Measurements from ENCODE around the gene LAP3.

DNA sequence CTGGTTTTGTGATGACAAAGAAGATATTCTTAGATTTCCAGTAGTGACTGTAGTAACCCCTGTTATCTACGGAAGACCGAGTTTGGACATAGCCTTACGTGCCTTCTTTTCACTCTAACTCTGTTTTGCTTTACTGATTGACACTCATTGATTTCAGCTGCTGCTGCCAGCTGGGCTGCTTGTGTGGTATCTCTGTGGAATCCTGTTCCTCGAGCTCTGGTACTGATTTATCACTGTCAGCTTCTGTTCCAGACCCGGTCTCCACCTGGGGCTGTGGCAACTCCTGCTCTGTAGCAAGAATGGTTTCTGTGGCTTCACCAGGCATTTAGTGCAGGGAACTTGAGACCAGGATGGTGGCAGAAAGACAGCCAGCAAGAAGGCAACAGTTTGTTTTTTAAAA, 24.6 kb upstream of the LAP3 start:
- TF ChIP-seq LEF1 (IDR thresholded peaks at IDR 0.05; ENCODE audit: borderline replicate concordance): no peak
- TF ChIP-seq FOXM1 (IDR thresholded peaks at IDR 0.05; ENCODE audit: borderline replicate concordance): no peak
- no peak for TF ChIP-seq ELF4 (IDR thresholded peaks at IDR 0.05)
- TF ChIP-seq FOXK2 (IDR thresholded peaks at IDR 0.05): no peak
